Lower leg skin (tissue), 3 donors: Measurements from ENCODE around the gene SPATA21.

Source experiments
- POLR2A ChIP-seq, 2 donors: fragments of 450-650 bp; IDR thresholded peaks; one replicate each; pipeline ENCODE4 v1.6.1; 2016 to 2017; ENCODE audit warnings: antibody characterized with exemption in 2 of 2, mild to moderate bottlenecking in 1 of 2, moderate library complexity in 1 of 2
- TF ChIP-seq, protein P1 (sequence below), 3 donors: fragments of 450-650 bp; IDR thresholded peaks; one replicate each; pipeline ENCODE4 v1.5.1; 2016; ENCODE audit warnings: antibody characterized with exemption in 3 of 3, mild to moderate bottlenecking in 3 of 3, moderate library complexity in 2 of 3

DNA sequence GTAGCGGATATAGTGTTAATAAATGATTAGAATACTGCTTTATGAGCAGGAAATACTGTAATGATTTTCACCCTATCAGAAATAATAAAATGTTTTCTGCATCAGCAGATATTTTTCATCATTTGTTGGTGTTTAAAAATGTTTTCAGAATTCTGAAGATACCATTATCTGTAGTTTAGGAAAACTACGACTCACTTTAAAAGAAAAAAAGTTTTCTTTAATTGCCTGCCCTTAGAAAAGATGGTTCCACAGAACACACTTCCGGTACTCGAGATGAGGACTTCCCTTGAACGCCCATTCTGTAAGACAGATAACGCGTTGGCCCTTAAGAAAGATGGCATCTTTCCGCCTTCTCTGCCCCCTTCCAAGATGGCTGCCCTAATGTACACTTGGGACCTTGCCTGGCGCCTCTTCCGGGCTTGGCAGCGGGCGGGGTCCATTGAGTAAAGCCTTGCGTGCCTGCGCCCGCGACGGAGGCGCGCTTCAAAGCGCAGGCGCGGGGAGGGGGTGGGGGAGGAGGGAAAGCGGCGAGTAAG lies 70.4 kb downstream of the SPATA21 start, which contains the start of gene SZRD1:
- TF ChIP-seq, protein P1, sequence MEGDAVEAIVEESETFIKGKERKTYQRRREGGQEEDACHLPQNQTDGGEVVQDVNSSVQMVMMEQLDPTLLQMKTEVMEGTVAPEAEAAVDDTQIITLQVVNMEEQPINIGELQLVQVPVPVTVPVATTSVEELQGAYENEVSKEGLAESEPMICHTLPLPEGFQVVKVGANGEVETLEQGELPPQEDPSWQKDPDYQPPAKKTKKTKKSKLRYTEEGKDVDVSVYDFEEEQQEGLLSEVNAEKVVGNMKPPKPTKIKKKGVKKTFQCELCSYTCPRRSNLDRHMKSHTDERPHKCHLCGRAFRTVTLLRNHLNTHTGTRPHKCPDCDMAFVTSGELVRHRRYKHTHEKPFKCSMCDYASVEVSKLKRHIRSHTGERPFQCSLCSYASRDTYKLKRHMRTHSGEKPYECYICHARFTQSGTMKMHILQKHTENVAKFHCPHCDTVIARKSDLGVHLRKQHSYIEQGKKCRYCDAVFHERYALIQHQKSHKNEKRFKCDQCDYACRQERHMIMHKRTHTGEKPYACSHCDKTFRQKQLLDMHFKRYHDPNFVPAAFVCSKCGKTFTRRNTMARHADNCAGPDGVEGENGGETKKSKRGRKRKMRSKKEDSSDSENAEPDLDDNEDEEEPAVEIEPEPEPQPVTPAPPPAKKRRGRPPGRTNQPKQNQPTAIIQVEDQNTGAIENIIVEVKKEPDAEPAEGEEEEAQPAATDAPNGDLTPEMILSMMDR (IDR thresholded peaks at IDR 0.05), result no peak
- no peak for TF ChIP-seq POLR2A (IDR thresholded peaks at IDR 0.05)
